Esophagus squamous epithelium (tissue), 5 donors: ENCODE data around the gene IZUMO1R. TPM values are rescaled to one million over a fixed set of nuclear protein-coding genes. Genes with fewer than 3 reads are reported as not detected.

Experiments used
- DNase-seq: peaks from one replicate; lab custom pipeline; 2025; lab: John Stamatoyannopoulos, UW
- H3K27ac ChIP-seq, 4 donors: fragments of 200-600 bp; sonication (generic); one replicate each; pipeline ENCODE4 v1.5.1; 2016 to 2019; ENCODE audit warnings: mild to moderate bottlenecking in 1 of 4
- H3K27me3 ChIP-seq, 4 donors: fragments of 200-600 bp; sonication (generic); 1 replicate in 3 of 4; 2 replicates in 1 of 4; pipeline versions ENCODE4 v1.5.1 to v1.6.0; 2017 to 2021; ENCODE audit warnings: antibody characterized with exemption in 1 of 4
- H3K36me3 ChIP-seq, 3 donors: fragments of 200-600 bp; sonication (generic); one replicate each; pipeline ENCODE4 v1.5.1; 2016 to 2019
- H3K4me1 ChIP-seq, 3 donors: fragments of 200-600 bp; sonication (generic); one replicate each; pipeline ENCODE4 v1.5.1; 2017 to 2019
- H3K4me3 ChIP-seq, 4 donors: fragments of 200-600 bp; sonication (generic); 1 replicate in 3 of 4; 2 replicates in 1 of 4; pipeline ENCODE4 v1.5.1; 2016 to 2019; ENCODE audit warnings: mild to moderate bottlenecking in 2 of 4, moderate library complexity in 1 of 4
- H3K9me3 ChIP-seq, 3 donors: fragments of 200-600 bp; sonication (generic); one replicate each; pipeline ENCODE4 v1.5.1; 2016 to 2019
- POLR2A ChIP-seq, 4 donors: fragments of 450-650 bp; IDR thresholded peaks; one replicate each; pipeline ENCODE4 v1.6.1; 2017; ENCODE audit warnings: antibody characterized with exemption in 4 of 4, mild to moderate bottlenecking in 4 of 4, moderate library complexity in 3 of 4
- WGBS, 2 donors: methylation state at CpG; one replicate each; pipeline ENCODE4 v1.1.5; 2018; 5-methylcytosine and 5-hydroxymethylcytosine counted together
- intact Hi-C: fragments of 100-400 bp; cut with DNase I; formaldehyde crosslinking; loops from one replicate; pipeline ENCODE4 v1.15.0; 2022
- total RNA-seq, 4 donors: library from RNA; depleted of rRNA; stranded (reverse); fragments of >200 nt; gene quantifications; one replicate each; pipeline ENCODE4 v1.1.0, GENCODE V29; 2016
- TF ChIP-seq, protein P1 (sequence below), 6 experiments: fragments of 450-650 bp in 4 of 6; fragments of 200-600 bp in 2 of 6; sonication (generic) in 2 of 6; IDR thresholded peaks; one replicate each; pipeline ENCODE4 v1.5.1; 2016 to 2019; ENCODE audit warnings: antibody characterized with exemption in 6 of 6, mild to moderate bottlenecking in 4 of 6, moderate library complexity in 4 of 6
- donor health status: DM: yes; HTN: yes; CAD: no.

Gene IZUMO1R
- total RNA-seq, 4 donors from 2014 or later = not detected

DNA sequence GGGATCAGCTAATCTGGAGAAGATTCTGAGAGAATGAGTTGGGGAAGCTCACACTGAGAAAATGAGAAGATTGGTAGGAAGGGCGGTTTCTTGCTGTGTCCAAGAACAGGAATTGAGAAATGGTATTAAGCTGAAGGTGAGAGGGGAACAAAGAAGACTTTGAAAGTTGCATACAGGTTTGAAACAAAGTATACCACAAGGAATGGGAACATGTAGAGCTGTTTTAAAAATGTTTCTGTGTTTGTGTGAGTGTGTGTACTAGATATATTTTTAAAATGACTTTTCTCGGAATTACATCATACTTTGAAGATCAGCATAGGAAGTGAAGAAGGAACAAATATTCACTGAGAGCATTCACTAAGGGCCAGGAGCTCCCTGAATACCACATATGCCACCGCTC, 24.4 kb upstream of the IZUMO1R start:
- no peak for DNase-seq
- Histone ChIP-seq H3K4me3 (no peak overlapping the region), H3K27ac (no peak overlapping the region), H3K4me1 (no peaks in the 10 kb centered on the region), H3K9me3 (no peaks in the 10 kb centered on the region), H3K27me3 (no peaks in the 10 kb centered on the region), H3K36me3 (no peaks in the 10 kb centered on the region)
- 85 to 89% methylated on average over 3 of the region's 3 CpGs for WGBS, 2 donors
- TF ChIP-seq, protein P1, sequence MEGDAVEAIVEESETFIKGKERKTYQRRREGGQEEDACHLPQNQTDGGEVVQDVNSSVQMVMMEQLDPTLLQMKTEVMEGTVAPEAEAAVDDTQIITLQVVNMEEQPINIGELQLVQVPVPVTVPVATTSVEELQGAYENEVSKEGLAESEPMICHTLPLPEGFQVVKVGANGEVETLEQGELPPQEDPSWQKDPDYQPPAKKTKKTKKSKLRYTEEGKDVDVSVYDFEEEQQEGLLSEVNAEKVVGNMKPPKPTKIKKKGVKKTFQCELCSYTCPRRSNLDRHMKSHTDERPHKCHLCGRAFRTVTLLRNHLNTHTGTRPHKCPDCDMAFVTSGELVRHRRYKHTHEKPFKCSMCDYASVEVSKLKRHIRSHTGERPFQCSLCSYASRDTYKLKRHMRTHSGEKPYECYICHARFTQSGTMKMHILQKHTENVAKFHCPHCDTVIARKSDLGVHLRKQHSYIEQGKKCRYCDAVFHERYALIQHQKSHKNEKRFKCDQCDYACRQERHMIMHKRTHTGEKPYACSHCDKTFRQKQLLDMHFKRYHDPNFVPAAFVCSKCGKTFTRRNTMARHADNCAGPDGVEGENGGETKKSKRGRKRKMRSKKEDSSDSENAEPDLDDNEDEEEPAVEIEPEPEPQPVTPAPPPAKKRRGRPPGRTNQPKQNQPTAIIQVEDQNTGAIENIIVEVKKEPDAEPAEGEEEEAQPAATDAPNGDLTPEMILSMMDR (IDR thresholded peaks at IDR 0.05) = no peak
- no peak for TF ChIP-seq POLR2A (IDR thresholded peaks at IDR 0.05)
- intact Hi-C loops = no loop called here

DNA sequence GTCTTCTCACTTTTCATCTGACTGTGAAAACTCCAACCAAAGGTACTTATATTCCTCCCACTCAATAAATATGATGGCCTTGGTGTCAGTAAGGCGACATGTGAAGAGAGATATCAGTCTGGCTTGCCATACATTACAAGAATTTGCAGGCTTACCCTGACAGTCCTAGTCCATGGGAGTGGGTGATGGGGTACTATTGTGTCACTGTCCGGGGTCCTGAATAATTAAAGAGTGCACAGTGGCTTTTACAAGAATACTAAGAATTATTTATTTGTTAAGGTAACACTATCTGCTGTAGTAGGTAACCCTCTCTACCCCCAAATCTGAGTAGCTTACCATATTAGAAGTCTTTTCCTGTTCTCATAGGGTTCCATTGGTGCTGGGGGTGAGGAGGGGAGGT, 23.1 kb upstream of the IZUMO1R start:
- H3K36me3 ChIP-seq = no peaks in the 10 kb centered on the region
- no peaks in the 10 kb centered on the region for H3K9me3 ChIP-seq
- H3K4me3 ChIP-seq = no peak overlapping the region
- intact Hi-C loops = no loop called here
- H3K27ac ChIP-seq = no peak overlapping the region
- no peaks in the 10 kb centered on the region for H3K4me1 ChIP-seq
- WGBS, 2 donors = 95 to 96% methylated on average over 2 of the region's 2 CpGs
- no peak for TF ChIP-seq POLR2A (IDR thresholded peaks at IDR 0.05)
- TF ChIP-seq, protein P1 (IDR thresholded peaks at IDR 0.05) = no peak
- H3K27me3 ChIP-seq = no peaks in the 10 kb centered on the region
- no peak for DNase-seq

GRCh38 chr11:94283678-94284077, 20.7 kb upstream of the IZUMO1R start:
- Histone ChIP-seq H3K9me3 (no peaks in the 10 kb centered on the region), H3K4me1 (no peaks in the 10 kb centered on the region), H3K27me3 (no peaks in the 10 kb centered on the region), H3K4me3 (no peak overlapping the region), H3K36me3 (no peaks in the 10 kb centered on the region), H3K27ac (no peak overlapping the region)
- intact Hi-C loops = no loop called here
- DNase-seq = no peak
- TF ChIP-seq, protein P1 (IDR thresholded peaks at IDR 0.05) = no peak
- no peak for TF ChIP-seq POLR2A (IDR thresholded peaks at IDR 0.05)

DNA sequence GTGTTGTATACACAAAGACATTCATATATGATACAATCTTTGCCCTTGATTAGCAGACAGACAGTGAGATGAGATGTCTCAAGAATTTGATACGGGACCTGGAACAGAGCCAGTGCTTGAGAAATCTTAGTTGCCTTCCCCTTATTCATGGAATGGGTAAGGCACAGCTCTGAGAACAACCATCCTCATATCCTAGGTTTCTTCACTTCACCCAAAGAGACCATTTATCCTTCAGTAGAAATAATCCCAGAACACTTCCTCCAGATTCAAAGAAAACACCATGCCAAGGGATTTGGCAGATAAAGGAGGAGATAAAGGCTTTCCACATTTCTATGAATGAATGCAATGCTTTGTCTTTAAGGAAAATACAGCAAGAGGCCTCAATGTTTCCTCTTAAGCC, 8.8 kb upstream of the IZUMO1R start:
- TF ChIP-seq POLR2A (IDR thresholded peaks at IDR 0.05) = no peak
- DNase-seq = no peak
- WGBS, 2 donors = 20 to 45% methylated on average over 1 of the region's 1 CpG
- H3K27me3 ChIP-seq = no peaks in the 10 kb centered on the region
- H3K4me3 ChIP-seq = no peak overlapping the region
- intact Hi-C loops = no loop called here
- no peaks in the 10 kb centered on the region for H3K36me3 ChIP-seq
- no peaks in the 10 kb centered on the region for H3K9me3 ChIP-seq
- H3K27ac ChIP-seq = no peak overlapping the region
- no peaks in the 10 kb centered on the region for H3K4me1 ChIP-seq

DNA sequence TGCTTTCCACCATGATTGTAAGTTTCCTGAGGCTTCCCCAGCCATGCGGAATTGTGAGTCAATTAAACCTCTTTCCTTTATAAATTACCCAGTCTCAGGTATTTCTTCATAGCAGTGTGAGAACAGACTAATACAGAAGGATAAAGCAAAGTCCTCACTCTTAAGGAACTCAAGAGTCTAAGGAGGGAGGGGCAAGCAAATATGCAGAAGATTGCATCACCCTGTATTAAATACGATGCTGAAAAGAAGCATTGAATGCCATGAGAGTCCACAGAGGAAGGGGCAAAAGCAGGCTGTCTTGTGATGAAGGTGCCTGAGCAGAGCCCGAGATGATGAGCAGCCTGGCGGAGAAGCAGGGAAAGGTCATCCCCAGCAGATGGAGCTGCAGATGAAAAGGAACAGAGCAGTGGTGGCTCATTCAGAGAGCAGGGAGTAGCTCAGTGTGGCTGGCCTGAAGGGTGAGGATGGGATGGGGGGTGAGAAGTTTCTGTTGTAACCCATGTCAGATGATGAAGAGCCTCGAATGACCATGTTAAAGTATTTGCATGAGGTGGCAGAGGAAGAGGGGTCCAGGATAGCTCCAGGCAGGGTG, 6.3 kb upstream of the IZUMO1R start:
- 72 to 75% methylated on average over 5 of the region's 5 CpGs for WGBS, 2 donors

More for the DNA sequence above, 6.3 kb upstream of the IZUMO1R start:
- Histone ChIP-seq H3K4me3 (no peak overlapping the region), H3K36me3 (no peaks in the 10 kb centered on the region), H3K9me3 (no peaks in the 10 kb centered on the region), H3K4me1 (no peaks in the 10 kb centered on the region), H3K27ac (no peak overlapping the region), H3K27me3 (no peaks in the 10 kb centered on the region)
- intact Hi-C loops = no loop called here
- no peak for TF ChIP-seq POLR2A (IDR thresholded peaks at IDR 0.05)
- TF ChIP-seq, protein P1 (IDR thresholded peaks at IDR 0.05) = no peak
- DNase-seq = no peak
